IMR-90 (cell line): ENCODE data around the gene LRRC3B. TPM values are rescaled to one million over a fixed set of nuclear protein-coding genes. Genes with fewer than 3 reads are reported as not detected.

Experiments used
- ATAC-seq: fragments of 200-7000 bp; cut with Tn5 transposase; 2 replicates; pipeline ENCODE4 v1.9.1; 2020; ENCODE audit warnings: low read depth, mild to moderate bottlenecking, moderate library complexity
- BruUV-seq: library from RNA; stranded (reverse); fragments of 400-500 nt; replicated peaks from 2 replicates; lab custom pipeline; 2021; lab: Mats Ljungman, UMichigan
- CTCF ChIA-PET: fragments of 300-600 bp; formaldehyde crosslinking; extraction: SDS; loops from one replicate; lab custom pipeline; 2021; ENCODE audit warnings: antibody characterized with exemption; lab: Yijun Ruan, JAX
- POLR2A ChIA-PET: fragments of 300-600 bp; sonication (Branson Sonifier 250); formaldehyde crosslinking; loops from one replicate; lab custom pipeline; 2022; ENCODE audit warnings: antibody characterized with exemption; ENCODE audit not compliant: unreplicated experiment; lab: Charles Lee
- DNase-seq: peaks from one replicate; pipeline ENCODE4 v3.0.0; 2013
- H2AFZ ChIP-seq: replicated peaks from 2 replicates; pipeline ENCODE3; 2013; ENCODE audit warnings: low read length, mild to moderate bottlenecking; ENCODE audit not compliant: poor library complexity
- H2AK5ac ChIP-seq: 2 replicates; pipeline ENCODE4 v1.6.1; 2013; ENCODE audit warnings: low read depth, low read length, inconsistent platforms
- H2AK9ac ChIP-seq: replicated peaks from 2 replicates; pipeline ENCODE3; 2013; ENCODE audit warnings: mild to moderate bottlenecking, low read depth, low read length, moderate library complexity; ENCODE audit not compliant: poor library complexity
- H2BK120ac ChIP-seq: 2 replicates; pipeline ENCODE4 v1.6.1; 2013; ENCODE audit warnings: low read depth, low read length, inconsistent platforms
- H2BK15ac ChIP-seq: 3 replicates; pipeline ENCODE4 v1.6.1; 2013; ENCODE audit warnings: low read depth, low read length, inconsistent platforms
- H2BK20ac ChIP-seq: 2 replicates; pipeline ENCODE4 v1.6.1; 2013; ENCODE audit warnings: low read depth, mild to moderate bottlenecking, inconsistent platforms, low read length, moderate library complexity
- H2BK5ac ChIP-seq: 2 replicates; pipeline ENCODE4 v1.6.1; 2013; ENCODE audit warnings: mild to moderate bottlenecking, low read depth, low read length, inconsistent platforms; ENCODE audit not compliant: poor library complexity, severe bottlenecking
- H3K14ac ChIP-seq: replicated peaks from 2 replicates; pipeline ENCODE4 v1.6.1; 2013; ENCODE audit warnings: low read depth, low read length, inconsistent platforms
- H3K18ac ChIP-seq: 2 replicates; pipeline ENCODE4 v1.6.1; 2013; ENCODE audit warnings: low read depth, low read length, control low read depth
- H3K23ac ChIP-seq: 2 replicates; pipeline ENCODE4 v1.6.1; 2013; ENCODE audit warnings: low read depth, low read length, inconsistent platforms
- H3K27ac ChIP-seq: 2 replicates; pipeline ENCODE4 v1.5.1; 2013; ENCODE audit warnings: mild to moderate bottlenecking, control low read depth, low read length; ENCODE audit not compliant: insufficient read depth
- H3K27me3 ChIP-seq: 2 replicates; pipeline ENCODE4 v1.6.1; 2013; ENCODE audit warnings: low read length; ENCODE audit not compliant: control insufficient read depth, insufficient read depth
- H3K36me3 ChIP-seq: 2 replicates; pipeline ENCODE4 v1.6.1; 2013; ENCODE audit warnings: low read length, mixed read lengths; ENCODE audit not compliant: control insufficient read depth, insufficient read depth
- H3K4ac ChIP-seq: 2 replicates; pipeline ENCODE4 v1.6.1; 2013; ENCODE audit warnings: low read depth, low read length, inconsistent platforms
- H3K4me1 ChIP-seq: 2 replicates; pipeline ENCODE4 v1.6.1; 2013; ENCODE audit warnings: low read length, mixed read lengths; ENCODE audit not compliant: control insufficient read depth, insufficient read depth
- H3K4me2 ChIP-seq: 2 replicates; pipeline ENCODE4 v1.6.1; 2013; ENCODE audit warnings: low read depth, mild to moderate bottlenecking, control low read depth, low read length, moderate library complexity
- H3K4me3 ChIP-seq: 2 replicates; pipeline ENCODE4 v1.5.1; 2013; ENCODE audit warnings: low read depth, mild to moderate bottlenecking, control low read depth, low read length, moderate library complexity; ENCODE audit not compliant: insufficient read depth
- H3K56ac ChIP-seq: 2 replicates; pipeline ENCODE4 v1.6.1; 2013; ENCODE audit warnings: low read length, inconsistent platforms; ENCODE audit not compliant: insufficient read depth; ENCODE audit errors: extremely low read depth
- H3K79me1 ChIP-seq, 2 experiments: 2 replicates each; pipeline ENCODE4 v1.6.1; 2013; ENCODE audit warnings: low read length in 2 of 2, inconsistent platforms in 1 of 2, low read depth in 1 of 2
- H3K9ac ChIP-seq: 2 replicates; pipeline ENCODE4 v1.6.1; 2013; ENCODE audit warnings: low read depth, low read length, control low read depth
- H3K9me1 ChIP-seq: 2 replicates; pipeline ENCODE4 v1.6.1; 2013; ENCODE audit warnings: low read length, inconsistent platforms; ENCODE audit not compliant: insufficient read depth
- H3K9me3 ChIP-seq: 2 replicates; pipeline ENCODE4 v1.6.1; 2013; ENCODE audit warnings: low read length; ENCODE audit not compliant: control insufficient read depth, insufficient read depth
- H4K20me1 ChIP-seq: 2 replicates; pipeline ENCODE4 v1.6.1; 2013; ENCODE audit warnings: low read length, inconsistent platforms; ENCODE audit not compliant: insufficient read depth
- H4K5ac ChIP-seq: 2 replicates; pipeline ENCODE4 v1.6.1; 2013; ENCODE audit warnings: mild to moderate bottlenecking, low read depth, low read length, control low read depth
- H4K8ac ChIP-seq, 2 experiments: 2 replicates each; pipeline ENCODE4 v1.6.1; 2013; ENCODE audit warnings: low read depth in 2 of 2, low read length in 2 of 2, control low read depth in 1 of 2, inconsistent platforms in 1 of 2
- H4K91ac ChIP-seq: 2 replicates; pipeline ENCODE4 v1.6.1; 2013; ENCODE audit warnings: low read depth, low read length, inconsistent platforms; ENCODE audit not compliant: insufficient read depth
- BHLHE40 ChIP-seq: fragments of 150-350 bp; IDR thresholded peaks from 2 replicates; pipeline ENCODE4 v1.6.1; 2016; ENCODE audit warnings: mild to moderate bottlenecking, low read depth, low read length
- MAFK ChIP-seq: IDR thresholded peaks from 2 replicates; pipeline ENCODE4 v1.6.1; 2012; ENCODE audit warnings: low read depth, low read length, improper control_type of control experiment
- MAZ ChIP-seq: IDR thresholded peaks from 2 replicates; pipeline ENCODE4 v1.6.1; 2012; ENCODE audit warnings: low read depth, mild to moderate bottlenecking, low read length, improper control_type of control experiment, moderate library complexity, borderline replicate concordance
- MXI1 ChIP-seq: IDR thresholded peaks from 2 replicates; pipeline ENCODE4 v1.6.1; 2012; ENCODE audit warnings: low read depth, mild to moderate bottlenecking, low read length, moderate library complexity, borderline replicate concordance
- NFE2L2 ChIP-seq: fragments of 150-350 bp; IDR thresholded peaks from 2 replicates; pipeline ENCODE4 v1.6.1; 2016; ENCODE audit warnings: low read depth, mild to moderate bottlenecking, low read length
- RFX5 ChIP-seq: IDR thresholded peaks from 2 replicates; pipeline ENCODE4 v1.8.0; 2012; ENCODE audit warnings: low read depth, mild to moderate bottlenecking, low read length, moderate library complexity
- SMC3 ChIP-seq: fragments of 150-350 bp; IDR thresholded peaks from 2 replicates; pipeline ENCODE4 v1.6.1; 2016; ENCODE audit warnings: low read depth, mild to moderate bottlenecking, antibody characterized with exemption, low read length, moderate library complexity
- WGBS, 2 experiments: methylation state at CpG; one replicate each; pipeline versions ENCODE4 v1.1.5 to v1.1.7; 2013; ENCODE audit warnings: missing lambda C conversion rate in 2 of 2; ENCODE audit not compliant: insufficient read length in 1 of 2; ENCODE audit errors: extremely low coverage in 2 of 2; 5-methylcytosine and 5-hydroxymethylcytosine counted together
- dilution Hi-C: fragments of 300-500 bp; cut with HindIII; formaldehyde crosslinking; loops from one replicate; pipeline ENCODE4 v1.14.3; 2018; ENCODE audit warnings: low sequenced_read_pairs; ENCODE audit not compliant: unreplicated experiment
- in situ Hi-C: fragments of 300-500 bp; cut with MboI; formaldehyde crosslinking; loops from 3 replicates; pipeline ENCODE4 v1.14.3; 2019; ENCODE audit warnings: low sequenced_read_pairs, inconsistent platforms, mixed read lengths
- intact Hi-C: fragments of 100-400 bp; cut with micrococcal nuclease; formaldehyde crosslinking; loops from 2 replicates; pipeline ENCODE4 v1.10.0; 2022
- polyA plus RNA-seq, 3 experiments: library from polyadenylated mRNA; depleted of rRNA; stranded (reverse); fragments of >200 nt; gene quantifications; 2 replicates each; pipeline ENCODE4 v1.2.3, GENCODE V29; 2012; ENCODE audit warnings: low replicate concordance in 1 of 3
- total RNA-seq: library from RNA; depleted of rRNA; stranded (reverse); fragments of >200 nt; gene quantifications from 2 replicates; pipeline ENCODE4 v1.2.3, GENCODE V29; 2012

Gene LRRC3B
- total and polyA plus RNA-seq, 2 of the 4 experiments (the other 2 are of a cell fraction), result not detected

- H2BK5ac ChIP-seq, result no peak overlapping the region
- H3K9me1 ChIP-seq, result no peaks in the 10 kb centered on the region
- no peaks in the 10 kb centered on the region for H3K27me3 ChIP-seq
- no peak overlapping the region for H2AK5ac ChIP-seq
- no CpG with 5 or more reads among the region's 2 CpGs for WGBS, 2 experiments
- H3K23ac ChIP-seq, result no peak overlapping the region
- no peak overlapping the region for H3K14ac ChIP-seq
- TF ChIP-seq BHLHE40, result no peak
- TF ChIP-seq MAZ, result no peak
- no peak for TF ChIP-seq NFE2L2
- no peak for TF ChIP-seq RFX5
- no peak for TF ChIP-seq SMC3
- no peak for TF ChIP-seq MXI1
- no peak for TF ChIP-seq MAFK
- H3K27ac ChIP-seq, result no peak overlapping the region
- DNase-seq, result no peak
- no peaks in the 10 kb centered on the region for H4K20me1 ChIP-seq
- CTCF ChIA-PET, result no interaction called here
- ATAC-seq, result no peak
- POLR2A ChIA-PET, result no interaction called here
- dilution Hi-C loops, result no loop called here
- H3K36me3 ChIP-seq, result no peaks in the 10 kb centered on the region
- H3K56ac ChIP-seq, result no peak overlapping the region
- intact Hi-C loops, result no loop called here
- H3K4me1 ChIP-seq, result no peaks in the 10 kb centered on the region
- no peak overlapping the region for H2BK20ac ChIP-seq
- H4K8ac ChIP-seq, result no peak overlapping the region
- H4K91ac ChIP-seq, result no peak overlapping the region
- H3K9ac ChIP-seq, result no peak overlapping the region
- H3K18ac ChIP-seq, result no peak overlapping the region
- no peak overlapping the region for H2BK15ac ChIP-seq
- H4K5ac ChIP-seq, result no peak overlapping the region
- no peak overlapping the region for H3K4ac ChIP-seq
- no peak overlapping the region for H2AK9ac ChIP-seq
- no TSS peak for BruUV-seq
- no peak overlapping the region for H2AFZ ChIP-seq
- H3K9me3 ChIP-seq, result peaks cover 4% of the 10 kb centered on the region
- H3K79me1 ChIP-seq, result no peaks in the 10 kb centered on the region
- H2BK120ac ChIP-seq, result no peak overlapping the region
- H3K4me3 ChIP-seq, result no peak overlapping the region
- in situ Hi-C loops, result no loop called here
- H3K4me2 ChIP-seq, result no peak overlapping the region
Measured at GRCh38 chr3:26750263-26750662, 127.7 kb downstream of the LRRC3B start.
